DND-41 (cell line): ENCODE results near the gene VPS36.

ENCODE experiments used
- CTCF ChIP-seq: IDR thresholded peaks from 2 replicates; pipeline ENCODE4 v1.5.1; 2012; ENCODE audit warnings: borderline replicate concordance, low read length, moderate library complexity, mild to moderate bottlenecking; ENCODE audit not compliant: poor library complexity, severe bottlenecking; ENCODE audit errors: extremely low read depth
- EZH2 ChIP-seq: IDR thresholded peaks from 3 replicates; pipeline ENCODE4 v1.6.1; 2012; ENCODE audit warnings: borderline replicate concordance, low read depth, mild to moderate bottlenecking, moderate library complexity, low read length, inconsistent platforms; ENCODE audit not compliant: severe bottlenecking

- no peak for TF ChIP-seq CTCF
- no peak for TF ChIP-seq EZH2
Observed at GRCh38 chr13:52371736-52372247, 78.6 kb downstream of the VPS36 start.
